MM.1S (cell line): ENCODE measurements around the gene GNB1.

Experiments
- DNase-seq: peaks from one replicate; pipeline ENCODE4 v3.0.0-alpha.2; 2015
- H2AFZ ChIP-seq: fragments of 300-600 bp; sonication (generic); 2 replicates; pipeline ENCODE4 v1.6.0; 2016; ENCODE audit warnings: antibody characterized with exemption, low read length
- H3F3A ChIP-seq: fragments of 300-600 bp; sonication (generic); 2 replicates; pipeline ENCODE4 v1.6.1; 2016; ENCODE audit warnings: mild to moderate bottlenecking, antibody characterized with exemption, low read length, moderate library complexity, mixed read lengths; ENCODE audit not compliant: insufficient read depth
- H3K27ac ChIP-seq: fragments of 300-600 bp; sonication (generic); 2 replicates; pipeline ENCODE4 v1.5.1; 2016; ENCODE audit warnings: mild to moderate bottlenecking, low read length
- H3K27me3 ChIP-seq: fragments of 300-600 bp; sonication (generic); replicated peaks from 2 replicates; pipeline ENCODE4 v1.6.0; 2016; ENCODE audit warnings: low read length; ENCODE audit not compliant: insufficient read depth
- H3K36me3 ChIP-seq: fragments of 300-600 bp; sonication (generic); replicated peaks from 2 replicates; pipeline ENCODE4 v1.6.1; 2016; ENCODE audit warnings: mild to moderate bottlenecking, low read length, mixed read lengths; ENCODE audit not compliant: insufficient read depth
- H3K4me1 ChIP-seq: fragments of 300-600 bp; sonication (generic); 2 replicates; pipeline ENCODE4 v1.6.1; 2016; ENCODE audit warnings: low read length, mixed read lengths
- H3K4me2 ChIP-seq: fragments of 300-600 bp; sonication (generic); 2 replicates; pipeline ENCODE4 v1.6.0; 2016; ENCODE audit warnings: low read depth, low read length
- H3K4me3 ChIP-seq: fragments of 300-600 bp; sonication (generic); 2 replicates; pipeline ENCODE4 v1.5.1; 2016; ENCODE audit warnings: low read length, mixed read lengths
- H3K79me2 ChIP-seq: fragments of 300-600 bp; sonication (generic); 2 replicates; pipeline ENCODE4 v1.6.1; 2016; ENCODE audit warnings: mixed run types, low read length, mixed read lengths
- H3K9ac ChIP-seq: fragments of 300-600 bp; sonication (generic); 2 replicates; pipeline ENCODE4 v1.6.1; 2016; ENCODE audit warnings: low read length, mixed read lengths
- H3K9me2 ChIP-seq: fragments of 300-600 bp; sonication (generic); replicated peaks from 2 replicates; pipeline ENCODE4 v1.6.1; 2016; ENCODE audit warnings: mild to moderate bottlenecking, low read length, mixed read lengths; ENCODE audit not compliant: insufficient read depth
- H3K9me3 ChIP-seq: fragments of 300-600 bp; sonication (generic); replicated peaks from 2 replicates; pipeline ENCODE4 v1.6.1; 2016; ENCODE audit warnings: mild to moderate bottlenecking, low read length, mixed read lengths; ENCODE audit not compliant: insufficient read depth
- H4K20me1 ChIP-seq: fragments of 300-600 bp; sonication (generic); 2 replicates; pipeline ENCODE4 v1.6.1; 2016; ENCODE audit warnings: mild to moderate bottlenecking, low read length, moderate library complexity, mixed read lengths; ENCODE audit not compliant: insufficient read depth
- EZH2 ChIP-seq: fragments of 300-600 bp; sonication (generic); optimal IDR thresholded peaks from 2 replicates; pipeline ENCODE3; 2017; ENCODE audit warnings: low read depth, mild to moderate bottlenecking, antibody characterized with exemption, low read length, mixed read lengths
- EZH2phosphoT487 ChIP-seq: fragments of 300-600 bp; sonication (generic); IDR thresholded peaks from 2 replicates; pipeline ENCODE4 v1.6.1; 2018; ENCODE audit warnings: antibody characterized with exemption, low read length
- TF ChIP-seq, protein P1 (sequence below): fragments of 300-600 bp; sonication (generic); IDR thresholded peaks from 2 replicates; pipeline ENCODE4 v1.5.1; 2016; ENCODE audit warnings: antibody characterized with exemption, low read length, mixed read lengths

Gene GNB1

DNA sequence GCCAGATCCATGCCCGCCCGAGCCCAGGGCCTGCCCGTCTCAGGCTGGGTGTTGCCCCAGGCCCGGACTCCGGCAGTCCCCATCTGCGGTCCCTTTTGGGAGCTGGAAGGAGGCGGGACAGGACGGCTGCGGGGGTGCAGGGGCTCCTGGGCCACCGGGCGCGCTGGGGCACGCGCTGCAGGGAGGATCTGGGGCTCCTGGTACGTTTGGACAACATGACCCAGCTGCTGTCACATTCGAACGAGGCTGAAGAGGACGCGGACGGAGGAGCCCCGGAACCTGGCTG lies 17.6 kb upstream of the GNB1 start:
- no peak for TF ChIP-seq EZH2
- TF ChIP-seq, protein P1, sequence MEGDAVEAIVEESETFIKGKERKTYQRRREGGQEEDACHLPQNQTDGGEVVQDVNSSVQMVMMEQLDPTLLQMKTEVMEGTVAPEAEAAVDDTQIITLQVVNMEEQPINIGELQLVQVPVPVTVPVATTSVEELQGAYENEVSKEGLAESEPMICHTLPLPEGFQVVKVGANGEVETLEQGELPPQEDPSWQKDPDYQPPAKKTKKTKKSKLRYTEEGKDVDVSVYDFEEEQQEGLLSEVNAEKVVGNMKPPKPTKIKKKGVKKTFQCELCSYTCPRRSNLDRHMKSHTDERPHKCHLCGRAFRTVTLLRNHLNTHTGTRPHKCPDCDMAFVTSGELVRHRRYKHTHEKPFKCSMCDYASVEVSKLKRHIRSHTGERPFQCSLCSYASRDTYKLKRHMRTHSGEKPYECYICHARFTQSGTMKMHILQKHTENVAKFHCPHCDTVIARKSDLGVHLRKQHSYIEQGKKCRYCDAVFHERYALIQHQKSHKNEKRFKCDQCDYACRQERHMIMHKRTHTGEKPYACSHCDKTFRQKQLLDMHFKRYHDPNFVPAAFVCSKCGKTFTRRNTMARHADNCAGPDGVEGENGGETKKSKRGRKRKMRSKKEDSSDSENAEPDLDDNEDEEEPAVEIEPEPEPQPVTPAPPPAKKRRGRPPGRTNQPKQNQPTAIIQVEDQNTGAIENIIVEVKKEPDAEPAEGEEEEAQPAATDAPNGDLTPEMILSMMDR = no peak
- TF ChIP-seq EZH2phosphoT487 = no peak
- Histone ChIP-seq H2AFZ (peak overlapping the region; percentile 46; the same call in 1 of the 2 replicates), H3K79me2 (peaks cover 7% of the 10 kb centered on the region), H3K4me1 (peaks cover 40% of the 10 kb centered on the region), H3K9ac (peak overlapping the region; percentile 79), H3K4me3 (peak overlapping the region; percentile 66), H3F3A (peaks cover 26% of the 10 kb centered on the region), H4K20me1 (no peaks in the 10 kb centered on the region), H3K27ac (peak overlapping the region; percentile 79), H3K4me2 (peak overlapping the region; percentile 99), H3K9me3 (no peaks in the 10 kb centered on the region), H3K9me2 (no peaks in the 10 kb centered on the region), H3K27me3 (no peaks in the 10 kb centered on the region), H3K36me3 (no peaks in the 10 kb centered on the region)
- no peak for DNase-seq

DNA sequence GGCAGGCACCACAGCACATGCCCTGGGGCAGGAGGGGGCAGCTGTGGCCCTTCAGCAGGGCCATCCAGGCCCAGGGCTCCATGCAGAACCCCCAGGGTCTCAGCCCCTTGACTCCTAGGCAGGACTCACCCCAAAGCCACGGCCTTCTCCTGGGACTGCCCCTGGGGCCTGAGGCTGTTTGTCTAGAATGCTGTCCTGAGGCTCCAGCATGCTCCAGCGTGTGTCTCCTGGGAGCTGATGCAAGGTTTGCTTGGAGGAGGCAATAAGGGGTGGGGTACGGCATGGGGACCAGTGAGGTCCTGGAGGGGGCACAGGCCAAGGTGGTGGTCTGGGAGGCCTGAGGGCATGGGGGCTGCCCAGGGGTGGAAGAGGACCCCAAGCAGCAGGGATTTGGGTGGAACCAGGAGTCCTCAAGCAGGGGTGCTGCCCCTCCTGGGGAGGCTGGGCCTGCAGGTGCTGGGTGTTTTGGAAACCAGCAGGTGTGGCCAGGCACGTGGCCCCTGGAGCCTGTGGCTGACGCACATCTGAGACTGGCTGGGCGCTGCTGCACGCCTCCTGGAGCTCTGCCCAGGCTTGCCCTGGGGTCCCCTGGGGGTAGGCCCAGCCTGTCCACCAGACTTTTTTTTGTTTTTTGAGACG lies 16.3 kb upstream of the GNB1 start:
- Histone ChIP-seq H4K20me1 (no peaks in the 10 kb centered on the region), H3K79me2 (peaks cover 7% of the 10 kb centered on the region), H3K9ac (peak overlapping the region; percentile 61), H3K27me3 (no peaks in the 10 kb centered on the region), H2AFZ (peak overlapping the region; percentile 26; the same call in 1 of the 2 replicates), H3K9me3 (no peaks in the 10 kb centered on the region), H3K9me2 (no peaks in the 10 kb centered on the region), H3K36me3 (no peaks in the 10 kb centered on the region), H3F3A (peaks cover 26% of the 10 kb centered on the region), H3K4me3 (no peak overlapping the region), H3K4me2 (peak overlapping the region; percentile 19; the same call in 1 of the 2 replicates), H3K4me1 (peaks cover 40% of the 10 kb centered on the region), H3K27ac (peak overlapping the region; percentile 79)
- TF ChIP-seq EZH2phosphoT487 (no peak), EZH2 (no peak)
- TF ChIP-seq, protein P1 = no peak
- DNase-seq = peak; percentile 88

DNA sequence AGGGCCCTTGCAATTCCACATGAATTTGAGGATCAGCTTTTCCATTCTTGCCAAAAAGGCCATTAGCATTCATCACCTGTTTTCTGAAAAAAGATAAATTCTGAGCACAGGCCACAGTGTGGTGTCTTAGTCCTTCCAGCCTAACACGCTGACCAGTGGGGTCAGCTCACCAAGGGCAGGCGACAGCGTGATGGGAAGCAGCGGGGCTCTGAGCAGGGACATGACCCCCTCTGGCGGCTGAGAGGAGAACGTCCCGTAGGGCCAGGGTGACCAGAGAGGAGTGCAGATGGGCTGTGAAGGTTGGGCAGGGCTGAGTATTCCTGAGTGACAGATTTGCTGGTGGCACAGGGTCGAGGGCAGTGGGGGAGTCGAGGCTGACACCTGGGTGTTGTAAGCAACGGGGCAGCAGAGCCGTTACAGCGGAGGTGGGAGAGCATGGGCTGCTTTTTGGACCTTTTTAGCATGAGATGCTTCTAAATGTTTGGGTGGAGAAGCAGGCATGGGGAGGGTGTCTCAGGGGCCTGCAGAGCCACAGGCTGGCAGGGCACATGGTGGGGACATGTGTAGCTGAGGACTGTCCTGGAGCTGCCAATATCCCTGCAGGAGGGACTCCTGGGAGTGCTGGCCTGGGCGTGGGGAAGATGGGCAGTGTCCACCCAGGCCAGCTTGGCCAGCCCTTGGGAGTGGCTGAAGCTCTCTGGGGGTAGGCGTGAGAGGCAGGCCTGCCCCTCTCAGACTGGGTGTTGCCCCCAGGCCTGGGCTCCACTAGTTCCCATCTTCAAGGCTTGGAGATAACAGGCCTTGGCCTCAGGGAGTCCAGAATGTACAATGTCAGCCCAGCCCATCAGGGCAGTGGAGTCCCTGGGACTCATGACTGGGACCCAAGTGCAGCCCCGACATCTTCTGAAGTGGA lies 15.6 kb upstream of the GNB1 start:
- Histone ChIP-seq H3K9me3 (no peaks in the 10 kb centered on the region), H3K4me1 (peaks cover 40% of the 10 kb centered on the region), H4K20me1 (no peaks in the 10 kb centered on the region), H3F3A (peaks cover 26% of the 10 kb centered on the region), H3K36me3 (no peaks in the 10 kb centered on the region), H3K27me3 (no peaks in the 10 kb centered on the region), H3K27ac (peak overlapping the region; percentile 79), H3K9ac (peak overlapping the region; percentile 61), H2AFZ (peak overlapping the region; percentile 69), H3K9me2 (no peaks in the 10 kb centered on the region), H3K4me2 (peak overlapping the region; percentile 19; the same call in 1 of the 2 replicates), H3K79me2 (peaks cover 7% of the 10 kb centered on the region), H3K4me3 (no peak overlapping the region)
- DNase-seq = peak; percentile 69
- TF ChIP-seq, protein P1 = peak; percentile 98
- TF ChIP-seq EZH2 = no peak
- TF ChIP-seq EZH2phosphoT487 = no peak
